COR-L47 (cell line): ENCODE results near the gene HHAT.
A peak's percentile ranks its signal among the peaks of the same experiment; 100 is the strongest.
"Not testable (repeated sequence)": the region's sequence is repeated elsewhere in the genome, so short reads cannot be mapped to it uniquely, and the experiment has no call there.

ENCODE experiments used
- DNase-seq: peaks from one replicate; lab custom pipeline; 2025; lab: John Stamatoyannopoulos, UW

HHAT gene

GRCh38 chr1:210397252-210397651, 68.5 kb downstream of the HHAT start:
- no peak for DNase-seq

GRCh38 chr1:210397681-210398080, 69.0 kb downstream of the HHAT start:
- DNase-seq: no peak

GRCh38 chr1:210398466-210398865, 69.8 kb downstream of the HHAT start:
- no peak for DNase-seq

- DNase-seq: peak; percentile 54
Measured at GRCh38 chr1:210400043-210400840, 71.5 kb downstream of the HHAT start.

- DNase-seq: no peak
Measured at GRCh38 chr1:210402560-210402959, 73.9 kb downstream of the HHAT start.

- DNase-seq: no peak
Measured at GRCh38 chr1:210405316-210405715, 76.6 kb downstream of the HHAT start.

- DNase-seq: not testable (repeated sequence)
Measured at GRCh38 chr1:210406341-210406740, 77.6 kb downstream of the HHAT start.

GRCh38 chr1:210407207-210407886, 78.6 kb downstream of the HHAT start:
- peak; percentile 55 for DNase-seq

GRCh38 chr1:210407887-210408252, 79.2 kb downstream of the HHAT start:
- no peak for DNase-seq

GRCh38 chr1:210412240-210412639, 83.5 kb downstream of the HHAT start:
- no peak for DNase-seq

- no peak for DNase-seq
Measured at GRCh38 chr1:210413951-210414350, 85.2 kb downstream of the HHAT start.

- DNase-seq: no peak
Measured at GRCh38 chr1:210415846-210416448, 87.2 kb downstream of the HHAT start.

- no peak for DNase-seq
Measured at GRCh38 chr1:210416681-210417080, 88.0 kb downstream of the HHAT start.

- no peak for DNase-seq
Measured at GRCh38 chr1:210417881-210418280, 89.2 kb downstream of the HHAT start.

GRCh38 chr1:210418863-210419650, 90.4 kb downstream of the HHAT start:
- DNase-seq: no peak

- DNase-seq: not testable (repeated sequence)
Measured at GRCh38 chr1:210426696-210427095, 98.0 kb downstream of the HHAT start.

- DNase-seq: no peak
Measured at GRCh38 chr1:210428696-210429095, 100.0 kb downstream of the HHAT start.

- DNase-seq: no peak
Measured at GRCh38 chr1:210434223-210434622, 105.5 kb downstream of the HHAT start.

- DNase-seq: no peak
Measured at GRCh38 chr1:210437111-210437510, 108.4 kb downstream of the HHAT start.

- DNase-seq: no peak
Measured at GRCh38 chr1:210437781-210438180, 109.1 kb downstream of the HHAT start.

GRCh38 chr1:210438928-210439841, 110.5 kb downstream of the HHAT start:
- DNase-seq: no peak
